Measurements from ENCODE around the gene ASIC4.

DNA sequence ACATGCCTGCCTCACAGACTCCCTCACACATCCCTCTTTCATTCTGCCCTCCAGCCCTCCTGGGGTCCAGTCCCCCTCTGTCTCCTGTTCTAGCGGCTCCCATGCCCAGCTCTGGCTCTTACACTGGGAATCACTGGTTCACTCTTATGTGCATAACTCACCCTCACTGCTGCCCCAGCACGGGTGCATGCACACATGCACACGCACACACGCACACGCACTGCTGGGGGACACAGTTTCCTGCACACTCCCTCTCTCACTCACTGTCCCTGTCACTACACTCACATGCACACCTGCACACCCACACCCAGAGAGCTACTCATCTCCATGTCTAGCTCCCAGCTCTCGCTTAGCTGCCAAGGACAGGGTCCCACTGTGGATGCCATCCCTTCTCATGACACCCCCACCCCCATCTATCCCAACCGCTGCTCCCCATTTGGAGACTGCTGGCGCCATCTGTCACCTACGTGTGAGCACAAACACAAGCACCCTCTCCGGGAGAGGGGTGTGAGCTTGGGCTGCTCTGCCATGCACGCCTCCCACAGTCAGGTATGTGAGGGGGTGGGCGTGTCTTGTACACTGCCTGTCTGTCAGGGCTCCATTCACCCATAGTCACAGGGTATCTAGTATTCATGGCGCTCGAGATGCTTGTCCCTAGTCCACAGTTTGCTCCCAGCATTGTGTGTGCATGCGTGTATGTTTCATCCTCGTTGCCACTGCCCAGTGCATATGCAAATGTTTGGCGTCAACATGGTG lies 1.8 kb downstream of the ASIC4 start:
- TF ChIP-seq POLR2A (IDR thresholded peaks at IDR 0.05), result no peak
- TF ChIP-seq, protein P1, sequence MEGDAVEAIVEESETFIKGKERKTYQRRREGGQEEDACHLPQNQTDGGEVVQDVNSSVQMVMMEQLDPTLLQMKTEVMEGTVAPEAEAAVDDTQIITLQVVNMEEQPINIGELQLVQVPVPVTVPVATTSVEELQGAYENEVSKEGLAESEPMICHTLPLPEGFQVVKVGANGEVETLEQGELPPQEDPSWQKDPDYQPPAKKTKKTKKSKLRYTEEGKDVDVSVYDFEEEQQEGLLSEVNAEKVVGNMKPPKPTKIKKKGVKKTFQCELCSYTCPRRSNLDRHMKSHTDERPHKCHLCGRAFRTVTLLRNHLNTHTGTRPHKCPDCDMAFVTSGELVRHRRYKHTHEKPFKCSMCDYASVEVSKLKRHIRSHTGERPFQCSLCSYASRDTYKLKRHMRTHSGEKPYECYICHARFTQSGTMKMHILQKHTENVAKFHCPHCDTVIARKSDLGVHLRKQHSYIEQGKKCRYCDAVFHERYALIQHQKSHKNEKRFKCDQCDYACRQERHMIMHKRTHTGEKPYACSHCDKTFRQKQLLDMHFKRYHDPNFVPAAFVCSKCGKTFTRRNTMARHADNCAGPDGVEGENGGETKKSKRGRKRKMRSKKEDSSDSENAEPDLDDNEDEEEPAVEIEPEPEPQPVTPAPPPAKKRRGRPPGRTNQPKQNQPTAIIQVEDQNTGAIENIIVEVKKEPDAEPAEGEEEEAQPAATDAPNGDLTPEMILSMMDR (IDR thresholded peaks at IDR 0.05), result no peak

Data from body of pancreas (tissue), 4 donors.